B cell (primary cell): ENCODE data around the gene RABGAP1L.

Source experiments
- EZH2 ChIP-seq: IDR thresholded peaks from 2 replicates; pipeline ENCODE4 v1.6.1; 2012; ENCODE audit warnings: borderline replicate concordance, low read depth, mild to moderate bottlenecking, moderate library complexity, low read length; ENCODE audit not compliant: insufficient read depth, poor library complexity, severe bottlenecking
- TF ChIP-seq, protein P1 (sequence below): fragments of 200-600 bp; IDR thresholded peaks from one replicate; pipeline ENCODE4 v1.8.0; 2022; ENCODE audit warnings: antibody characterized with exemption, mild to moderate bottlenecking

DNA sequence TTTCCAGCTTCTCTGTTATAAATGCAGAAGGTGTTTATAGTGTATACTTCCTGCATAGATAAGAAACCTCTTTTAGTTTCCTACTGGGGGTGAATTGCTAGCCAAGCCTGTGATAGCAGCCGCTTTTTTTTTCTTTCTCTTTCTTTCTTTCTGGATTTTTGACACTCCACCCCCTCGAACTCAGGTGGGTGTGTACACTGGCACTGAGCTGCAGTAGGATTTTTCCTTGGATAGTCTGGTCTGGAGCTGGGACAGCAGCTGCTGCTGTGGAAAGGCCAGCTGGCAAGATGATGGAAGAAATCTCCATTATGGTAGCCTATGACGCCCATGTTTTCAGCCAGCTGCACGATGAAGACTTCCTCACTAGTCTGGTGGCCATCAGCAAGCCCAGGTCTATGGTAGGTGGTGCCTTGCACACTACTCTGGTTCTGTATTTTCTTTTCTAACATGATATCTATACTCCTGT lies 717.9 kb downstream of the RABGAP1L start:
- TF ChIP-seq, protein P1, sequence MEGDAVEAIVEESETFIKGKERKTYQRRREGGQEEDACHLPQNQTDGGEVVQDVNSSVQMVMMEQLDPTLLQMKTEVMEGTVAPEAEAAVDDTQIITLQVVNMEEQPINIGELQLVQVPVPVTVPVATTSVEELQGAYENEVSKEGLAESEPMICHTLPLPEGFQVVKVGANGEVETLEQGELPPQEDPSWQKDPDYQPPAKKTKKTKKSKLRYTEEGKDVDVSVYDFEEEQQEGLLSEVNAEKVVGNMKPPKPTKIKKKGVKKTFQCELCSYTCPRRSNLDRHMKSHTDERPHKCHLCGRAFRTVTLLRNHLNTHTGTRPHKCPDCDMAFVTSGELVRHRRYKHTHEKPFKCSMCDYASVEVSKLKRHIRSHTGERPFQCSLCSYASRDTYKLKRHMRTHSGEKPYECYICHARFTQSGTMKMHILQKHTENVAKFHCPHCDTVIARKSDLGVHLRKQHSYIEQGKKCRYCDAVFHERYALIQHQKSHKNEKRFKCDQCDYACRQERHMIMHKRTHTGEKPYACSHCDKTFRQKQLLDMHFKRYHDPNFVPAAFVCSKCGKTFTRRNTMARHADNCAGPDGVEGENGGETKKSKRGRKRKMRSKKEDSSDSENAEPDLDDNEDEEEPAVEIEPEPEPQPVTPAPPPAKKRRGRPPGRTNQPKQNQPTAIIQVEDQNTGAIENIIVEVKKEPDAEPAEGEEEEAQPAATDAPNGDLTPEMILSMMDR = no peak
- TF ChIP-seq EZH2 = no peak
